GM18520 (cell line): ENCODE measurements around the gene ARID1B.

ENCODE experiments used
- ATAC-seq: cut with Tn5 transposase; IDR thresholded peaks from one replicate; pipeline ENCODE4 v1.9.1; 2021; ENCODE audit not compliant: unreplicated experiment

Gene ARID1B

DNA sequence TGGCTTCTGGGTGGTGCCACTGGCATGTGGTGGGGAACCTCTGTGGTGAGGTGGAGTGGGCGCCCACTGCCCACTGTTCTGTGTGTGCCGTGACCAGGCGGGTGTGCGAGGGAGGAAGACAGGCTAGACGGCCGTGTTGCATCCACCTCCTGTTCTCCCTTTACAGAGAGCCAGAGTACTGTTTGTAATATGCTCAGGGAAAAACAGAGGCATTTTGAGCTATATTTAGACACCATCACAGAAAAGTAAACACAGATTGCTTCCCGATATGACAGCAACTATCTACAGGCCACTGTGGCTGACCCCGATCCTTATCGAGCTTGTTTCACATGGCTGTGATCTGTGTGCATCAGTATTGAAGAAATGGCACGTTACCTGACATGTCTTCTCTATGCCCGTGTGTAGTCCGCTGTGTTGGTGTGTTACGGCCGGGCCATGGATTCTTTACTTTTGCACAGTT, 45.6 kb downstream of the ARID1B start:
- ATAC-seq: no peak

DNA sequence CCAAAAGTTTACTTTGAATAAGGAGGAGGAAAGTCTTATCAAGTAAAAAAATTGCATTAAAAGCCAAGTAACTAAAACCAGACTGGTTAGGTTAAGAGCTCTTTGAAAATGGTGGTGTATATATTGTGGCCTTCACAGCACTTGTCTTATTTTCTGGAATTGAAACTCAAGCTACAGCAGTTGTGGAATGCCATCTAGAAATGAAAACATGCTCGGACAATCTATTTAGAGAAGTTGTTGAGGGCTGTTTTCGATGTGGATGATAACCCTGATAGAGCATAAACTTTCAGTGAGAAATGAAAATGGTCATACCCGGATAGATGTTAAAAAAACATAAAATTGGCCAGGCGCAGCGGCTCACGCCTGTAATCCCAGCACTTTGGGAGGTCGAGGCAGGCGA, 47.0 kb downstream of the ARID1B start:
- ATAC-seq: no peak

GRCh38 chr6:156825475-156825874, 48.3 kb downstream of the ARID1B start:
- ATAC-seq: no peak

DNA sequence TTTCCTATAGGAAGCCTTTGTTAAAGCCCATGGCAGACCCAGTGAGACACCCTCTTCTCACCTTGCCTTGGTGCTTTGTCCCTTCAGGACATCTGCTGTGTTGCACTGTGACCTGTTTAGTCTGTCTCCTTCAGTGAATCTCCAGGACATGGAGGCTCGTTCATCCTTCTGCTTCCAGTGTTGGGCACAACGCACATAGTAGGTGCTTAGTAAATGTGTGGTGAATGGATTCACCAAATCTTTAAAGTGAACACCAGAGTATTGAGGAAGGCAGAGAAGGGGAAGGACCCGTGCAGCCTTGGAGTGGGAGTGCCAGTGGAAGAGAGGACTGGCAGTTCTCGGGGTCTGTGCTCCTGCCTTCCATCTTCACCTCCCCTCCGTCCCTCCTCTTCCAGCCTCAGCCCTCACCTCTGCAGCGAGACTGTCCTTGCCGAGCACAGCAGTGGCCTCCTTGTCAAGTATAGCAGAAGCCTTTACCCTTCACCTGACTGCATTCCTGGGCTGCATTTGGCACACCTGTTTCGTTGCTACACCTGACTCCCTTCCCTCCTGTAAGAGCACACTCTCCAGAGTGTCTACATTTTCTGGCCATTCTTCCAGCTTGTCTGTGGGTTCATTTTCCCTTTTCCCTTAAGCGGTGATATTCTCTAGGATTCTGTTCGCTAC, 49.2 kb downstream of the ARID1B start:
- no peak for ATAC-seq

DNA sequence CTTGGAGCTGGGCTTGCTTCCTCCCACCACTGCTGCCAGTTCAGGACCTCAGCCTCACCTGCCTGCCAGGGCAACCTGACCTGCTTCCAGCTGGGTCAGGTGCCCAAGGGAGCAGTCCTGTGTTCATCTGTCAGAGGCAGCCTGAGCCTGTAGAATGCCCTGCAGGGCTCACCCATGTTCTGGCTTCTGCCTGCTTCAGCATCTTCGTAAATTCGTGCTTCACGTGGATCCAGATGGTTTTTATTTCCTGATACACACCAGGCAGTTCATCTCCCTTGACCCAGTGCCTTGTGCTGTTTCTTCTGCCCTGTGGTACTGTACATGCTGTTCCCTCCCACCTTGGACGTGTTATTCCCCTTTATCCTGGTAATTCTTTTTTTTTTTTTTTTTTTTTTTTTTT, 50.2 kb downstream of the ARID1B start:
- no peak for ATAC-seq

GRCh38 chr6:156828280-156828703, 51.1 kb downstream of the ARID1B start:
- ATAC-seq: peak; percentile 40

DNA sequence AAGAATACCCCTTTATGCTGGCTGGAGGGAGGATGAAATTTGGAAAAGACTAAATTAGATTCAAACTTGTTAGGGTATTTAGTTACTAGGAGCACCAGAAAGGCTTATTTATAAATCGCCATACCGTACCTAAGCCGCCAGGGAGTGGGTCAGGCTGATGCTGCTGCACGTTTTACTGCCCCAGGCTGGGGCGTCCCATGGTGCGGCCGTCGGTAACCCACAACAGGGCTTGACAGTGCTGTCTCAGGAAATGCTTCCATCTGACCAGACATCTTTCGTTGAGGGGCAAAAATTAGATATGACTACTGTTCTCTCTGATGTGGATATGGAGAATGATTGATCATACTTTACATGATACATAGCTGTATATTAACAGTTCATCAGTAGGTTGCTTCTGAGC, 52.9 kb downstream of the ARID1B start:
- ATAC-seq: no peak

GRCh38 chr6:156832231-156832647, 55.1 kb downstream of the ARID1B start:
- no peak for ATAC-seq

DNA sequence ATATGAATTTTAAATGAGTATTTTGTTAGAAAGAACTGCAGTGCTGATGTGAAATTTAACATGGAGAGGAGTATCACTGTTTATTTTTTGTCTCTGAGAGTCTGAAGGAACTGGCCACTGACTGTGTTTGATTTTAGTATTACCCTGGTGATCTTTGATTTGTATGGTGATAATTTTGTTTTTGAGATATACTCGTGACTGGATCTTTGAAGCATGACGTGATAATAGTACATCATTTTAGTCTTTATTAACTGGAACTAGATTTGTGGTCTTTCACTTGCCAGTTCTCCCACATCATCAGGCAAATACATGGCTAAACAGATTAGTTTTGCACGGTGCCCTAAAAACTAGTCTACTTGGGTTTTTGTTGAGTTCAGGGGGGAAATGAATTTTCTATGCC, 55.5 kb downstream of the ARID1B start:
- ATAC-seq: no peak

DNA sequence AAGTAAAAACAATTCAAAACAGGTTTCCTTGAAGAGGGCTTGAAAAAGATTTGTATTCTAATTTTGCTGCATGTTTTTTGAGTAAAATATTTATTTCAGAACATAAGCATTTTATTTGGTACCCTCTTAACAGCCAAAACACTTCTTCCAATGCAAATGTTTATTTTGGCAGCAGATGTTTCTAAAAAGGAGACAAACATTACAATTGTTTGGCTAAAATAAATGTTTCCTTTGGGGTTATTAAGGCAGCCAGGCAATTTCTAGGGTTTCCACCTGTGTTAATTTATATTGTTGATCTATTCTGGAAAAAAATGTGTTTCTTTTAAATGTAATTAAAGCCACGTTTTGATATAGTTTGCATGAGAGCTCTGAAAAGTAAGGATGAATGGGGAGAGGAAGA, 56.6 kb downstream of the ARID1B start:
- no peak for ATAC-seq

- ATAC-seq: no peak
These were observed 62.0 kb downstream of the ARID1B start for GRCh38 chr6:156839129-156839528.

DNA sequence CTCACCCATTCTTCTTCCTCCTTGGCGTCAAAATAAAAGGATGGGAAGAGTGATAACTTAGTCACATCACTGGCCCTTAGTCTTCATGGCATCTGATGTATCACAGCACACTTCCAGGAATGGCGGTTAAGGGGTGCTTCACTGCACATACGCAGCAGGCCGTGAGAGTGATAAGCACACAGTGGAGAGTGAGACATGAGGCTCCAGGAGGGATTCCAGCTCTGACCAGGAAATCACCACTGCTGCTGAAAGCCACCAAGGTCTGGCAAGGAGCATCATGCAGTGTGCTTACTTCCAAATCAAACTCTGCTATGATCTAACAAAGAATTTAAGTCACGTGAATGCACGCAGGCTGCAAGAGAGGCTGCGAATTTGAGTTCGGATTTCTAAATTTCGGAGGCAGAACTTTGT, 62.4 kb downstream of the ARID1B start:
- ATAC-seq: no peak

GRCh38 chr6:156840136-156840535, 63.0 kb downstream of the ARID1B start:
- no peak for ATAC-seq

DNA sequence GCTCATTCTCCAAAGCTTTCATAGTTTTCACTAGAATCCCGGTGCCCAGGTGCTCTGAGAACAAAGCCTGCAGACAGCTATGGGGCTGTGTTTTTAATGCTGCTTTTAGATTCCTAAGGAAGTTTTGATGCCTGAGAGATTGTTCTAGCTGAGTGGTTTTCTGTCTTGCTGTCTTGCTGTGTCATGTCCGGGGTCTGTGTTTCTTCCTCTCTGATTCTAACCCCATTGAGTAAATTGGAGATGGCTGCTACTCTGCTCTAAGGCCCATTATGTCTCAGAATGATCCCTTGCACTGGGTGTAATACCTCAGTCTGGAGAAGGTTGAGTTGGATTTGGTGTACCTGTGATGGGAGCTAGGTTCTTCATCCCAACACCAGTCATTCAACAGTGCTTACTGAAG, 63.4 kb downstream of the ARID1B start:
- no peak for ATAC-seq

DNA sequence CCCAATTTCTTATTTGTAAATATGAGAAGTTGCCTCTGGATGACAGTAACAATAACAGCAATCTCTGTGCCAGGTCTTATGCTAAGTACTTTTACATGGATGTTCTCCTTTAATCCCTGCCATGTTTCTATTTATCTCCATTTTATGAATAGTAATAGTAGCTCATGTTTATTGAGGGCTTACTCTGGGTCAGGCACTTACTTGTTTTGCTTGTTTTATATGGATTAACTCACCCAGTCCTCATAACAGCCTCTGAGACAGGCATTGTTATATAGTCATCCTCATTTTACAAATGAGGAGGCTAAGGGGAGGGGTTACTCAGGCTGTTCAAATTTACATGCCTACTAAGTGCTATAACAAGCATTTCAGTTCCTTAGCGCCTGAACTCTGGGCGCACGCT, 64.3 kb downstream of the ARID1B start:
- no peak for ATAC-seq

- no peak for ATAC-seq
These were observed 65.5 kb downstream of the ARID1B start for GRCh38 chr6:156842598-156843250.

DNA sequence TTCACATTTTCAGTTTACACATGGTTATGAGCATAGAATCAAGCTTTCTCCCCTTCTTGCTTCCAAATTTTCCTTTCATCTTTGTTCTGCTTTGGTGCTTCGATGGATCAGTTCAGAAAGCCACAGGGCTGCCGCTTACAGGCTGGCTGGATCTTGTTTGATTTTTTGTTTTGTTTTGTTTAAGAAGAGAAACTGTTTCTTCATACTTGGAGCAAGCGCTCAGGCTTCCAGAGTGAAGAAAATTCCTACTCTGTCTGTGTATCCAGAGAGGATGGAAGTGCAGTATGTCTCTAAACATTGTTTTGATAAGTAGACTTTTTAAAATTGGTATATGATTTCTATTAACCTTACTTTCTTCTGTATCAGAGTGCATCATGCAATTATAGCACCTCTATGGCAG, 66.9 kb downstream of the ARID1B start:
- no peak for ATAC-seq

DNA sequence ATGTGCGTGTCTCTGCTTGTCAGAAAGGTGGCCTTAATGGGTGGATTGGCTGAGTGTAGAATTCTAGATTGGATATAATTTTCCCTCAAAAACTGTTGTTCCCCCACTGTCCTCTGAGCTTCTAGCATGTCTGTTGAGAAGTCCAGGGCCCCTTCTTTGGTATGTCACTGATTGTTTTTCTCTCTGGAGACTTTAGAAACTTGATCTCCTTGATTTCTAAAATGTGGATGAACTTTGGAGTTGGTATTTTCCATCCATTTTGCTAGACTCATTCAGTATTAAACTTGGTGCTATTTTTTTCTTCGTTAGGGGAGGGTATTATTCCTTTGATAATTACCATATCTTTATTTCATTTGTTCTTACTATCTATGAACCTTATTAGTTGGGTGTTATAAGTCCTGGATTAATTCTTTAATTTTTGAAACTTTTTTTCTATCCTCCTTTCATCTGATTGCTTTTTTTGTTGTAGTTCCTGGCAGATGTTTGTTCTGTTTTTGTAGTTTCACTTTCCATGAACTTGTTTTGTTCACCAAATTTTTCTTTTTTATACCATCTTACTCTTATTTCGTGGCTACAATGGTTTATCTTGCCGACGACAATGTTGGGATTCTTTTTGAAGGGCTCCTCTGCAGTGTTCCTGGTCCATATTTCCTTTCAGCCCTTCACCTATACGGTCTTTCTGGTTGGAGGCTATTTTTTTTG, 68.4 kb downstream of the ARID1B start:
- no peak for ATAC-seq

GRCh38 chr6:156846845-156847599, 69.8 kb downstream of the ARID1B start:
- ATAC-seq: no peak

DNA sequence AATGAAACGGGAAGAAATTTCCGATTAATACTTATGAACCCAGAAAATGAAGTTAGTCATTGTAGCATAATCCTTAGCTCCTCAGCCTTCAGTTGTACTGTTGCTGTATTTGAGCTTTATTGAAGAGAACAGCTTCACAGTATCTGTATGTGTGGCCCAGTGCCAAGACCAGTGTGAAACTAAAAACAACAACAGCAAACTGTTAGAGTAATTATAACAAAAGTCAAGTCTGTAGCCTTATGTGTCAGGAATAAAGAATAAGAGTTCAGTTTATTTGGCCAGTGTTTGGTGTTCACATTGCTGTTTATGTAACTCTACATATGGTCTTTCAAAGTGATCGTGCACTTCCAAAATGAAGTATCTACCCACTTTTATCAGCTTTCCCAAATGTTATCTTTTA, 70.9 kb downstream of the ARID1B start:
- ATAC-seq: no peak

- ATAC-seq: no peak
These were observed 71.4 kb downstream of the ARID1B start for GRCh38 chr6:156848533-156848932.
